Measurements from ENCODE around the gene SUPV3L1.
"Not testable (repeated sequence)": the region's sequence is repeated elsewhere in the genome, so short reads cannot be mapped to it uniquely, and the experiment has no call there.

Gene SUPV3L1

GRCh38 chr10:69246581-69247312, 66.7 kb downstream of the SUPV3L1 start:
- Histone ChIP-seq H3K9me3 (ENCODE audit: control insufficient read depth, low read length) (no peaks in the 10 kb centered on the region), H3K4me1 (ENCODE audit: control insufficient read depth, insufficient read depth, low read length) (peaks cover 5% of the 10 kb centered on the region), H3K36me3 (ENCODE audit: control insufficient read depth, insufficient read depth, low read length, severe bottlenecking) (no peaks in the 10 kb centered on the region), H3K27me3 (replicated peaks; ENCODE audit: control insufficient read depth, insufficient read depth, low read length) (no peaks in the 10 kb centered on the region), H3K4me3 (ENCODE audit: low read length) (no peak overlapping the region), H3K9ac (ENCODE audit: low read length) (no peak overlapping the region)
- no peak for DNase-seq (ENCODE audit: low read depth)

GRCh38 chr10:69247313-69247710, 67.3 kb downstream of the SUPV3L1 start:
- no peak overlapping the region for H3K4me3 ChIP-seq (ENCODE audit: low read length)
- no peaks in the 10 kb centered on the region for H3K36me3 ChIP-seq (ENCODE audit: control insufficient read depth, insufficient read depth, low read length, severe bottlenecking)

GRCh38 chr10:69248117-69248730, 68.2 kb downstream of the SUPV3L1 start:
- no peaks in the 10 kb centered on the region for H3K27me3 ChIP-seq (replicated peaks; ENCODE audit: control insufficient read depth, insufficient read depth, low read length)
- no peaks in the 10 kb centered on the region for H3K9me3 ChIP-seq (ENCODE audit: control insufficient read depth, low read length)
- no peak overlapping the region for H3K9ac ChIP-seq (ENCODE audit: low read length)
- no peaks in the 10 kb centered on the region for H3K36me3 ChIP-seq (ENCODE audit: control insufficient read depth, insufficient read depth, low read length, severe bottlenecking)
- no peaks in the 10 kb centered on the region for H3K4me1 ChIP-seq (ENCODE audit: control insufficient read depth, insufficient read depth, low read length)
- H3K4me3 ChIP-seq (ENCODE audit: low read length), result no peak overlapping the region
- DNase-seq (ENCODE audit: low read depth), result no peak

More at GRCh38 chr10:69247313-69247710, 67.3 kb downstream of the SUPV3L1 start:
- Histone ChIP-seq H3K4me1 (ENCODE audit: control insufficient read depth, insufficient read depth, low read length) (no peaks in the 10 kb centered on the region), H3K27me3 (replicated peaks; ENCODE audit: control insufficient read depth, insufficient read depth, low read length) (no peaks in the 10 kb centered on the region), H3K9ac (ENCODE audit: low read length) (no peak overlapping the region), H3K9me3 (ENCODE audit: control insufficient read depth, low read length) (no peaks in the 10 kb centered on the region)
- no peak for DNase-seq (ENCODE audit: low read depth)

GRCh38 chr10:69250041-69250440, 70.0 kb downstream of the SUPV3L1 start:
- H3K27me3 ChIP-seq (replicated peaks; ENCODE audit: control insufficient read depth, insufficient read depth, low read length), result no peaks in the 10 kb centered on the region
- no peaks in the 10 kb centered on the region for H3K36me3 ChIP-seq (ENCODE audit: control insufficient read depth, insufficient read depth, low read length, severe bottlenecking)

GRCh38 chr10:69251417-69251816, 71.4 kb downstream of the SUPV3L1 start:
- H3K27me3 ChIP-seq (replicated peaks; ENCODE audit: control insufficient read depth, insufficient read depth, low read length); H3K4me3 ChIP-seq (ENCODE audit: low read length); H3K9me3 ChIP-seq (ENCODE audit: control insufficient read depth, low read length); H3K36me3 ChIP-seq (ENCODE audit: control insufficient read depth, insufficient read depth, low read length, severe bottlenecking); H3K4me1 ChIP-seq (ENCODE audit: control insufficient read depth, insufficient read depth, low read length); H3K9ac ChIP-seq (ENCODE audit: low read length); DNase-seq (ENCODE audit: low read depth): not testable (repeated sequence)

More at GRCh38 chr10:69250041-69250440, 70.0 kb downstream of the SUPV3L1 start:
- H3K4me3 ChIP-seq (ENCODE audit: low read length), result no peak overlapping the region
- DNase-seq (ENCODE audit: low read depth), result no peak
- H3K9me3 ChIP-seq (ENCODE audit: control insufficient read depth, low read length), result no peaks in the 10 kb centered on the region
- no peak overlapping the region for H3K9ac ChIP-seq (ENCODE audit: low read length)
- H3K4me1 ChIP-seq (ENCODE audit: control insufficient read depth, insufficient read depth, low read length), result no peaks in the 10 kb centered on the region

- DNase-seq (ENCODE audit: low read depth), result no peak
- no peaks in the 10 kb centered on the region for H3K4me1 ChIP-seq (ENCODE audit: control insufficient read depth, insufficient read depth, low read length)
- H3K4me3 ChIP-seq (ENCODE audit: low read length), result no peak overlapping the region
- no peaks in the 10 kb centered on the region for H3K36me3 ChIP-seq (ENCODE audit: control insufficient read depth, insufficient read depth, low read length, severe bottlenecking)
- no peak overlapping the region for H3K9ac ChIP-seq (ENCODE audit: low read length)
- H3K9me3 ChIP-seq (ENCODE audit: control insufficient read depth, low read length), result no peaks in the 10 kb centered on the region
- H3K27me3 ChIP-seq (replicated peaks; ENCODE audit: control insufficient read depth, insufficient read depth, low read length), result no peaks in the 10 kb centered on the region
Observed at GRCh38 chr10:69253171-69253570, 73.1 kb downstream of the SUPV3L1 start.

GRCh38 chr10:69254877-69255276, 74.8 kb downstream of the SUPV3L1 start:
- H3K9ac ChIP-seq (ENCODE audit: low read length), result no peak overlapping the region
- no peak overlapping the region for H3K4me3 ChIP-seq (ENCODE audit: low read length)
- H3K36me3 ChIP-seq (ENCODE audit: control insufficient read depth, insufficient read depth, low read length, severe bottlenecking), result no peaks in the 10 kb centered on the region
- H3K4me1 ChIP-seq (ENCODE audit: control insufficient read depth, insufficient read depth, low read length), result no peaks in the 10 kb centered on the region
- no peaks in the 10 kb centered on the region for H3K9me3 ChIP-seq (ENCODE audit: control insufficient read depth, low read length)
- no peaks in the 10 kb centered on the region for H3K27me3 ChIP-seq (replicated peaks; ENCODE audit: control insufficient read depth, insufficient read depth, low read length)
- DNase-seq (ENCODE audit: low read depth), result no peak

All from adipocyte (in vitro differentiated cells).